GM12865 (cell line): Measurements from ENCODE around the gene LRRC8C.
"Not testable (repeated sequence)": the region's sequence is repeated elsewhere in the genome, so short reads cannot be mapped to it uniquely, and the experiment has no call there.

Experiments used
- DNase-seq: peaks from one replicate; pipeline ENCODE4 v3.0.0; 2010; ENCODE audit warnings: low read depth
- H3K4me3 ChIP-seq: 2 replicates; pipeline ENCODE4 v1.5.1; 2011; ENCODE audit warnings: mild to moderate bottlenecking, low read depth, low read length, control low read depth
- CTCF ChIP-seq: IDR thresholded peaks from 2 replicates; pipeline ENCODE4 v1.5.1; 2011; ENCODE audit warnings: low read length, control low read depth, low read depth, inconsistent platforms; ENCODE audit not compliant: insufficient read depth; ENCODE audit errors: missing control alignments

Gene LRRC8C

DNA sequence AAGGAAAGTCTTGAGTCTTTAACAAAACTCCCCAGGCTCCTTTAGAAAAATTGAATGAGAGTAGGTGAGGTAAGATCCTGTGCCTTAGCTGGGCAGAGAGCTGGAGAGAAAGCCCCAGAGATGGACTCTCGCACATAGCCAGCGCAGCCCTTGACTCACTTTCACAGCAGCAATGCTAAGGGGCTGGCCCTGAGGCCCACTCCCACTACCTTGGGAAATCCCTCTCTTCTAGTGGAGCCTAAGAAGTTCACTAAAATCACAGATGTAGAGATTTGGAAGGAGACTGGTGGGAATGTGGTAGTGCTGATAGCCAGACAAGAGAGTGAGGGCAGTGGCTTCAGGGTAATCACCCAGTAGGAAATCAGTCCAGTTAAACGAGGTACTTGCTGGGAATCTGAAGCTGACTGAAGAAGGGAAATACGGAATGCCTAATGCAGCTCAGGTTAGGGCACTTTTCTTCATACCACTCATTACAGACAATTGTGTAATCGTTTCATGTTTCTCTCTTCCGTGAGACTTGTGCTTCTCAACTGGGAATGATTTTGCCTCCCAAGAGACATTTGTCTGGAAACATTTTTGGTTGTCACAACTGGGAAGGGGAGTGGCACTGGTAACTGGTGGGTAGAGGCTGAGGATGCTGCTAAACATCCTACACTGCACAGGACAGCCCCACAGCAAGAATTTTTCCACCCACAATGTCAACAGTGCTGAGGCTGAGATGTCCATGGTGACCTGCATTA is 42.4 kb upstream of the LRRC8C start:
- DNase-seq: no peak
- TF ChIP-seq CTCF: no peak
- no peak overlapping the region for H3K4me3 ChIP-seq

DNA sequence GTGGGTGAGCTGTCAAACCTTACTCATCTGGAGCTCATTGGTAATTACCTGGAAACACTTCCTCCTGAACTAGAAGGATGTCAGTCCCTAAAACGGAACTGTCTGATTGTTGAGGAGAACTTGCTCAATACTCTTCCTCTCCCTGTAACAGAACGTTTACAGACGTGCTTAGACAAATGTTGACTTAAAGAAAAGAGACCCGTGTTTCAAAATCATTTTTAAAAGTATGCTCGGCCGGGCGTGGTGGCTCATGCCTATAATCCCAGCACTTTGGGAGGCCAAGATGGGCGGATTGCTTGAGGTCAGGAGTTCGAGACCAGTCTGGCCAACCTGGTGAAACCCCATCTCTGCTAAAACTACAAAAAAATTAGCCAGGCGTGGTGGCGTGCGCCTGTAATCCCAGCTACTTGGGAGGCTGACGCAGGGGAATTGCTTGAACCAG is 40.0 kb upstream of the LRRC8C start:
- H3K4me3 ChIP-seq, DNase-seq: not testable (repeated sequence)

GRCh38 chr1:89594096-89594740 is 38.7 kb upstream of the LRRC8C start:
- TF ChIP-seq CTCF: no peak
- DNase-seq: no peak
- no peak overlapping the region for H3K4me3 ChIP-seq

DNA sequence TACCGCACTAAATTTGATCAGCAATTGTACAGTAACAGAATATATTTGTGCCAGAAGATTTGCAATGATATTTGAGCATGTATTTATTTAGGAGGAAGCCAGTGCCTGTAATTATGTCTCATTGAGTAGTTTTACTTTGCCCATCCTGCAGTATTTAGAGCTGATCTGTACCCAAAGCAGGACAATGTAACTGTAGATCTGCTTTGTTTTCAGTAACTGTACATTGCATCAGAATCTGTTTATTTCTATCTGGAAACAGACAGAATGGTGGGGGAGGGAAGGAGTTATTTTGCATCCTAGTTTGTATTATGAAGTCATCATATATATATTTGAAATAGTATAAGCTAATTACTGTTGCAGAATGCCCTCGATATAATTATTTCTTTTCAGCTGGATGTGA is 36.2 kb upstream of the LRRC8C start:
- no peak for DNase-seq
- no peak overlapping the region for H3K4me3 ChIP-seq
- TF ChIP-seq CTCF: no peak

DNA sequence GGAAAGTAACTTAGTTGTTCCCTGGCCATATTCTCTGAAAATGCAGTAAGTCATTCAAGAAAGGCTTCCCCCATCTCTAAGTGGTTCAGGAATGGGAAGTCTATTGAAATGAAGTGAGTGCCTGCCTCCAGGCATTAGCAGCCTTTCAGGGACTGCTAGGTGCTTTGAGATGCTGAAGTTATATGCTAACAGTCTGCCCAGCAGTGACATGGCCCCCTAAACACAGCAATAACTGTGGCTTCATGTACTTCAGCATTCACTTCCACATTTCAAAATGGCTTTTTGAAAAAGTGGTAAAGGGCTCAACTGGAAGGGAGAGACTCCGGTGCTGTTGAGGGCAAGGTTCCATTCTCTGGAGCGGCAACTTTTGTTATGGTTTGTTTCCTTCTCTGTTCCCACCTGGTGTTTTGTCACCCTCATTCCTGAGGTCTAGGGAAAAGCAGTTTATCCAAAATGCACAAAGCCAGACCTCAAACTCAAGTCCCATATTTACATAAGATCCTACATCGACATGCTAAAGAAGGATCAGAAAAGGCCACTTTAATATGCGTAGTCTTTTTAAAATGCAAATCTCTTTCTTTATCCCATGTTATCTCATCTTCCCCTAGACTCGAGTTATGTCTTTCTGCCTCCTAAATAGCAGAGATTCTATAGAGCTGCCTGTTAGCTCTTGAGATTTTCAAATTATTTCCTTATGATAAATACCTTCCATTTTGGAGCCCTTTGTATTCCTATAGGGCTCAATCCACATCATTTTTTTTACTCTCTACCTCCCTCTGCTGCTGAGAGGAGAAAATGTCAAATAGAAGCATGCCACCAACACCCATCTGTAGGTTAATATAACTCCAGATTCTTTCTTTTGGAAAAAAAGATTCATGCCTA is 34.2 kb upstream of the LRRC8C start:
- no peak overlapping the region for H3K4me3 ChIP-seq
- DNase-seq: peak; percentile 40
- peak; percentile 56 for TF ChIP-seq CTCF

GRCh38 chr1:89599332-89599630 is 33.6 kb upstream of the LRRC8C start:
- no peak for DNase-seq
- H3K4me3 ChIP-seq: no peak overlapping the region
- no peak for TF ChIP-seq CTCF
